Activated naive CD4-positive, alpha-beta T cell treated with anti-CD3 and anti-CD28 coated beads, Interleukin-2, amount 10 ng/mL, durations not matched to agents 5 hours and 36 hours (primary cell): ENCODE measurements around the gene NIN. TPM values are rescaled to one million over a fixed set of nuclear protein-coding genes. Genes with fewer than 3 reads are reported as not detected.

Experiments
- total RNA-seq, 2 experiments: library from RNA; stranded (reverse); gene quantifications; one replicate each; pipeline ENCODE4 v1.2.3, GENCODE V29; 2021

NIN gene
- 10 to 100 TPM; 83.1 to 87.3 TPM for total RNA-seq

DNA sequence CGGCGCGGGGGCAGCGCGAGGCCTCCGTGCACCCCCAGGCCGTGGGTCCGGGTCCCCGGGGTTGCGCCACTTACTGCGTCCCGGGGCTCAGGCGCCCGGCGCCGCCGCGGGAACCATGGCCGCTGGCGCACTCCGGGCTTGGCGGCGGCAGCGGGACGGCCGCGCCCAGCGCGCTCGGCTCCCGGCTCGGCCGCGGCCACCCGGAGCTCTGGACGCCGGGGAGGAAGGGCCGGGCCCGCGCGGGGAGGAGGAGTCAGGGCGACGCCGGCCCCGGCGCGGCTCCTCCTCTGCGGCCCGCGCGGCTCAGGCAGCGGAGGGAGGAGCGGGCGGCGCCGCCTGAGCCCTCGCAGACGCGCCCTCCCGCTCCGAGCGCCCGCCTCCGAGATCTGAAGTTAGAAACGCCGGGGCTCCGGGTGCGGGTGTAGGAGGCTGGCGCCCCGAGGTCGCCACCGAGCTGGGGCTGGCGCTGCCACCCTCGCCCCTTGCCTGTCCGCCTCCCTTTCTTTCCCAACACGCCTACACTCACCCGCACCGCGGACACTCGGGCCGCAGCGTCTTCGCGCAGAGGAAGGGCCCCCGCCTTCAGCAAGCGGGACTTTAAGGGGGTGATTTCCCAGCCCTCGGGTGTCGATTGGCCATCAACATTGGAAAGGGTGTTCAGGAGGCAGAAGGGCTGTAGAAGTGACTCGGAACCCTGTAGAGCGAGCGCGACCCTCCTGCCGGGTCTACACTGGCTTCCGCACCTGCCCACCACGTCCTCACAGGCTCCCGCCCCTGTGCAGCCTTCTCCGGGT is at the start of gene NIN:
TSS of gene NIN (minus strand) at position 231 of the 794 bp plus-strand sequence. CDS start 9,106 bp downstream, outside the sequence.

GRCh38 chr14:50871914-50872732 is 41.2 kb upstream of the NIN start, which contains the start of gene ABHD12B:
Gene ABHD12B (plus strand): TSS chr14:50872053. CDS start chr14:50872175, 122 bp downstream.

Other genes starting within 250 kb of the NIN start
- gene SAV1, start 162.9 kb downstream of the NIN start, total RNA-seq, result 1 to 10 TPM; 3.7 to 4.3 TPM
- not detected for gene ABHD12B, start 40.9 kb upstream of the NIN start, total RNA-seq
- not detected for gene PYGL, start 113.3 kb upstream of the NIN start, total RNA-seq